SU-DHL-6 (cell line): ENCODE data around the gene XYLT1.

Experiments
- EZH2phosphoT487 ChIP-seq: fragments of 200-600 bp; sonication (generic), shearing (Covaris generic); conservative IDR thresholded peaks from 2 replicates; pipeline ENCODE4 v1.6.1; 2018; ENCODE audit warnings: mild to moderate bottlenecking, antibody characterized with exemption, low read length, moderate library complexity, mixed read lengths
- TF ChIP-seq, protein P1 (sequence below): fragments of 200-600 bp; sonication (generic); IDR thresholded peaks from one replicate; pipeline ENCODE4 v1.5.1; 2017; ENCODE audit warnings: antibody characterized with exemption, mild to moderate bottlenecking, low read length, moderate library complexity; ENCODE audit not compliant: insufficient read depth, poor library complexity, severe bottlenecking

DNA sequence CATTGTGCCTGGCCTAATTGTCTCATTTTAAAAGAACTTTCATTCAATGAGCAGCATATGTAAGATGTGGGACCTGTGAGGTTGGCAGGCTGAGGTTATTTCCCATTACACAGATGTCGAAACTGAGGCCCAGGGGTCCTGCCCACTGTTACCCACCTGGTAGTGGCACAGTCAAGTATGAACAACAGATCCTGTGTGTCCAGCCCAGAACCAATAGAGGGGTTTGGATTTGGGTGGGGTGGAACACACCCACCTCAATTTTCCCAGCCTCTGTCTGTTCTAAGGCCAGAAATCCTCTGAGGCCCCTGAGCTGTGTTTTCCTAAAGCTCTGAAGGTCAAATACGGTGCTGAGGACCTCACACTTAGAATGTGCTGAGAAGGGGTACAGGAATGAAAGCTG is 179.5 kb downstream of the XYLT1 start:
- TF ChIP-seq, protein P1, sequence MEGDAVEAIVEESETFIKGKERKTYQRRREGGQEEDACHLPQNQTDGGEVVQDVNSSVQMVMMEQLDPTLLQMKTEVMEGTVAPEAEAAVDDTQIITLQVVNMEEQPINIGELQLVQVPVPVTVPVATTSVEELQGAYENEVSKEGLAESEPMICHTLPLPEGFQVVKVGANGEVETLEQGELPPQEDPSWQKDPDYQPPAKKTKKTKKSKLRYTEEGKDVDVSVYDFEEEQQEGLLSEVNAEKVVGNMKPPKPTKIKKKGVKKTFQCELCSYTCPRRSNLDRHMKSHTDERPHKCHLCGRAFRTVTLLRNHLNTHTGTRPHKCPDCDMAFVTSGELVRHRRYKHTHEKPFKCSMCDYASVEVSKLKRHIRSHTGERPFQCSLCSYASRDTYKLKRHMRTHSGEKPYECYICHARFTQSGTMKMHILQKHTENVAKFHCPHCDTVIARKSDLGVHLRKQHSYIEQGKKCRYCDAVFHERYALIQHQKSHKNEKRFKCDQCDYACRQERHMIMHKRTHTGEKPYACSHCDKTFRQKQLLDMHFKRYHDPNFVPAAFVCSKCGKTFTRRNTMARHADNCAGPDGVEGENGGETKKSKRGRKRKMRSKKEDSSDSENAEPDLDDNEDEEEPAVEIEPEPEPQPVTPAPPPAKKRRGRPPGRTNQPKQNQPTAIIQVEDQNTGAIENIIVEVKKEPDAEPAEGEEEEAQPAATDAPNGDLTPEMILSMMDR, result no peak
- no peak for TF ChIP-seq EZH2phosphoT487
